GM03348 (cell line): ENCODE results near the gene FAM89B.
"Not testable (repeated sequence)": the region's sequence is repeated elsewhere in the genome, so short reads cannot be mapped to it uniquely, and the experiment has no call there.

Experiments
- DNase-seq: peaks from one replicate; pipeline ENCODE4 v3.0.0; 2012; ENCODE audit warnings: low spot score

Gene FAM89B

DNA sequence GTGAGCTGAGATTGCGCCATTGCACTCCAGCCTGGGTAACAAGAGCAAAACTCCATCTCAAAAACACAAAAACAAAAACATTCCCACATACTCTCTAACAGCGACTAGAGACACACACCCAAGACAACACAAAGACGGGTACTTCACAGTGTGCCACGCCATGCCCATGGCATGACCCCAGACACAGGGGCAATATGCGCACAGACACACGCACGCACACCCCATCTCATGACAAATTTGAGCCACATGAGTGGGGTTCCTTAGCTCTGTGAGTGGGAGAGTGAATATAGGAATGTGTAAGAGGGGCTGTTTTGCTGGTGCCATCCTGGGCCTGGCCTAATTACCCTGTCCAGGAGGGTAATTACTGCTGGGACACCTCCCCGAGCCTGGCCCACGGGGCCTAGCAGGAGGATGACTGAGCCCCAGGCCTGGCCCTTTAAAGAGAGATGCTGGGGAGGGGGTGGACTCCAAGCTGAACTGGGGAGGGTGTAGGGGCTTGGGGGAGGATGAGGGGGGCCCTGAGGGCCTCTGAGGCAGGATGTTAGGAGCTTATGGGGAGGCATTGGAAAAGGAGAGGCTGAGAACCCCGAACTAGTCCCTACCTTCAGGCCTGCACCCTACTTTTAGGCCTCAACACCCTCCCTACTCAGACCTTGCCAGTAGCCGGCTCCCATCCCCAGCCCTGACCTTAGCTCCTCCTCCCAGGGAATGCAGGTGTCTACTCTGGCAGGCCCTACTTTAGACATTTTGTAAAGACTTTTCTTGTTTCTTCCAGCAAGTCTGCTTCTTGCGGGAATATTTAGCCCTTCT lies 15.7 kb upstream of the FAM89B start:
- DNase-seq: no peak

DNA sequence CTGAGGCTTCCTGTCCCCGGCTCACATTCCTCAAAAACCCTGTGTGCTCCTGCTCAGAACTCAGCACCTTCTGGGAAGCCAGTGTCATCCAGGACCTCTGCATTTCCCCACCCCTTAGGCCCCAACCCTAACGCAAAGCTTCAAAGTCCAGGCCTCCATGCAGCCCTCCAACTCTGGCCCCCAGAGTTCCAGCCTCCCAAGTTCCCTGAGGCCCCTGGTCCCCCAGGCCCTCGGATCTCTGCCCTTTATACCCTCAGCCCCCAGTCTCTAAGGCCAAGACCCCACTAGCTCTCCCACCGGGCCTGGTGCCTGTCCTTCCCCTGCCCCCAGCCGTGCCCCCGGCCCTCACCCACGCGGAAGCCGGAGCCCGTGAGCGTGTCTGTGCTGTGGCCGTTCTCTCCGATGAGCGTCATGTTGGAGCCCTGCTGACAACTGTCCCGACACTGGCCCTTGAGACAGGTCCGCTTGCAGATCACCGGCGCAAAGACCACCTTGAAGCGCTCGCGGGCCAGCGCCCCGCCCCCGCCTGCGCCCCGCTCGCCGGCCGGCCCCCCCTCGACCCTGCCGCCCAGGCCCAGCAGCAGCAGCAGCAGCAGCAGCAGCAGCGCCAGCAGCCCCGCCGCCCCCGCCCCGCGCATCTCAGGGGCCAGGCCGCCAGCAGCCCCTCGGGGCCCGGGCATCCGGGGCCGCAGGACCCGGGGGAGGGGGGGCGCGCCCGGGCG lies 14.9 kb upstream of the FAM89B start:
- peak; percentile 25 for DNase-seq

DNA sequence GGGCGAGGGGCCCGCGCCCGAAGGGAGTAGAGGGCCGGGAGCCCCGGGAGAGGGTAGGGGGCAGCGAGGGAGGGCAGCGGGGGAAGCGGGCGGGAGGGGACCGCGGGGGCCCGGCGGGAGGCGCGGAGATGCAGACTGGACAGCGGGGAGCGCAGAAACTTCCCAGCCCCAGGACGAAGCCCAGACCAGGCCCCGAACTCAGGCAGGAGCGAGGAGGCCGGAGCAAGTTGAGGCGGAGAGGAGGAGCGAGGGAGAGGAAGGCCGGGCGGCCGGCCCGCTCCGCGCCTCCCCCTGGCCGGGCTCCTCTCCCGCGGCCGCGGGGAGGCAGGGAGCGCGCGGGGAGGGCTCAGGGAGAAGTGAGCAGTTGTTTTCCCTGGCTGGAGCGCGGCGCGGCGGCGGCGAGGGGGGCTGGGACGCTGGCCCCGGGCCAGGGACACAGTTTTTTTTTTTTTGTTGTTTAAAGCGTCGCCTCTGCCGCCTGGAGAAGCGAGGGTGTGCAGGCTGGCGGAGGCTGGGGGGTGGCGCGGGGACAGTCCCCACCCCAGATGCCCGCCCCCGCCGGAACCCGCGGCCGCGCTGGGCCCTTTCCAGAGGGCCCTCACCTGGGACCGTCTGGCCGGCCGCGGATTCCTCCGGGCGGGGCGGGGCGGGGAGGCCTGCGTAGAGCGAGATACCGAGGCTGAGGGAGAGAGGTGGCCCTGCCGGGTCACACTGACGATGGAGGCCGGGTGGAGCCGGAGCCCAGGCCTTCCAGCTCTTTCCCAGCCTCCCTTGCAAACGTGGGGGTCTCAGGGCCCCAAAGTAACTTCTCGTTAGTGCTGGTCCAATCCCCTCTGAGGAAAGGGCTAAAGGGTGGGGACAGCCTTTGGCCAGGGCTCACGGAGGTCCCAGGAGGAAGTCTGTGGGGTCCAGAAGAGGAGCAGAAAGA lies 14.1 kb upstream of the FAM89B start, which contains the start of gene LTBP3:
TSS of gene LTBP3 (minus strand) at position 358 of the 928 bp plus-strand sequence. CDS start 400 bp downstream, outside the sequence.
- DNase-seq: peak; percentile 95

DNA sequence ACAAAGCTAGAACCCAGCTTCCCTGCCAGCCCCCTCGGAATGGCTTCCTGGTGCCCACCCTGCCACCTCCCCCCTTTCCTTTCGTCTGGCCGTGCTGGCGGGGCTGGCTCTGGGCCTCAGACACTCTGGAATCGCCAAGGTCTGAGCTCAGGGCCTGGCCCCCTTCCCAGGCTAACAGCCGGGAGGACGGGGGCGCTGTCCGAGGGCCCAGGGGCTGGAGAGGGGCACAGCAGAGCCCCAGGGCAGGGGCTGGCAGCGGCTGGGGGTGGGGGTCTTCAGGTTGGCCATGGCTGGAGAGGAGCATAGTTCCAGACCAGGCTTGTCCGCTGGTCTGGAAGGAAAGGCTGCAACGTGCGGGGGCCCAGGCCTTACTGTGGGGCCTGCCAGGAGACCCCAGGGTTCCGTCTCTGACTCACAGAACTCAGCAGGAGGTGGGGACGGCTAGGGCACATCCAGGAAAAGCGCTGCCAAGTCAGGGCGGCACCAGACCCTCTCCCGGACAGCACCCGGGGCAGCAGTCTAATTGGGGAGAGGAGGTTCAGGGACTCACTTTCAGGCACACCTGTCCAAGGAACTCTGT lies 13.3 kb upstream of the FAM89B start:
- DNase-seq: peak; percentile 73

DNA sequence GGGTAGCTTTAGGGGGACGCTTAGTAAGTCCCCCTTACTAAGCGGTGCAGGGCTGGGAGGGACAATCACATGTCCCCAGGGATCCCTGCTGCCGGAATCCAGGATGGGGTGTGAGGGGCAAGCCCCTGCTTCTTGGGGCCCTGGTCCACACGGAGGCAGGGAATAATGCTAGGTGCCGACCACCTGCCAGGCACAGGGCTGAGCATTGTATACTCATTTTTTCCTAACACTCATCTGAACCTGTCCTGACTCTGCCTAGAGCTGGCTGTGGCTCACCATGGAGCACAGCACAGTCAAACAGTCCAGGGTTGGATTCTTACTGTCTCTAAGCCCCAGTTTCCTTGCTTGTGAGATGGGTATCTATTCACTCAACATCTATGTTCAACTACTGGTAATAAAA lies 12.8 kb upstream of the FAM89B start:
- DNase-seq: no peak

DNA sequence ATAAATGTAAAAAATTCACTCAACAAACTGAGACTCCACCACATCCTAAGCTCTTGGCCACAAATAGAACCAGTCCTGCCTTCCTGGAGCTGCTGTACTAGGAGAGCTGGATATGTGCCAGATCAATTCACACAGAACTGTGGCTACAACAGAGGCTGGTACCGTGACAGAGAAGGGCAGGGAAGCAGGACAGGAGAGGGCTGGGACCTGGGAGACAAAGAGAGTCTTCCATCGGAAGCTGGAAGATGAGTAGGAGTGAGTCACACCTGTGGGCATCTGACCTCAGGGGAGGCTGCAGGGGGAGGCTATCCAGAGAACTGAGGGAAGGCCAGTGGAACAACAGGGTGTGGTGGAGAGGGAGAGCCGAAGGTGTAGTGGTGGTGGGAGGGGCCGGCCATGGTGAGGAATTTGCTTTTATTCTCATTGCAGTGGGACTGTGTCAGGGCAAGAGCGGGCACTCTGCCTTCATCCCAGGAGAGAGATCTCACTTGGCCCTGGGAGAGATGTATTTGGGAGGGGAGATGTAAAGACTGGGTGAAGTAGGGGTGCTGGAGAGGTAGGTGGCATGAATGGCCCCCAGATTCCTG lies 12.3 kb upstream of the FAM89B start:
- no peak for DNase-seq

DNA sequence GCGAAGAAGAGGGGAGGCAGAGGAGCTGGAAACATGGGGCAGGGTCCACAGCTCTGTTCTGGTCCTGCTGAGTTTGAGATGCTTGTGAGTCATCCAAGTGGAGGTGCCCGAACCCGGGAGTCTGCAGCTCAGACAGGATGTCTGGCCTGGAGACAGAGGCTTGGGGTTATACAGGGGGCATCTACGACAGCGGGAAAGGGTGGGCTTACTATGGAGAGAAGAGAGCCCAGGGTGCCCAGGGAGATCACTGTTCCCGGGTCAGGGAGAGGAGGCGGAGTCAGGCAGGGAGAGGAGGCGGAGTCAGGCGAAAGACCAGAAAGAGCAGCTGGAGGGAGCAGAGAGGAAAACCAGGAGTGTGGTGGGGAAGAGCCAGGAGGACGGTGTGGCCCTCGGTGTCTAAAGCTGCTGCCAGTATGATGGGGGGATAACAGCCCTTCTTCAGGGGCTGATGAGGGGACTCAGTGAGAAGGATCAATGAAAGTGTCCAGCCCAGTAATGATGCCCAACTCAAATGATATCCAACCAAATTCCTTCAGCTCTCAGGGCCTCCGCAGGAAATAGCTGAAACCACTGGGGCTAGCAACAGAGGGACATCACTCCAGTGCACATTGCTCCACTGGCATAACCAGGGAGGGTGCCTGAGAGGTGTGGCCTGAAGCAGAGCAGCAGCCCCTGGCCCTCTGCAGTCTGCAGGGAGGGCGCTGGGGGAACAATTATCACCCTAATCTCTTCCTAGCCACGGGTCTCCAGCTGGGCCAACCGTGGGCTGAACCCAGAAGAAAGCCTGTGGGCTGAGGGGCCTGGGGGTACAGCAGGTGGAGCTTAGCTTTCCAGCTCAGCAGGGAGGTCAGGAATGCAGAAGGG lies 11.6 kb upstream of the FAM89B start:
- DNase-seq: peak; percentile 60

DNA sequence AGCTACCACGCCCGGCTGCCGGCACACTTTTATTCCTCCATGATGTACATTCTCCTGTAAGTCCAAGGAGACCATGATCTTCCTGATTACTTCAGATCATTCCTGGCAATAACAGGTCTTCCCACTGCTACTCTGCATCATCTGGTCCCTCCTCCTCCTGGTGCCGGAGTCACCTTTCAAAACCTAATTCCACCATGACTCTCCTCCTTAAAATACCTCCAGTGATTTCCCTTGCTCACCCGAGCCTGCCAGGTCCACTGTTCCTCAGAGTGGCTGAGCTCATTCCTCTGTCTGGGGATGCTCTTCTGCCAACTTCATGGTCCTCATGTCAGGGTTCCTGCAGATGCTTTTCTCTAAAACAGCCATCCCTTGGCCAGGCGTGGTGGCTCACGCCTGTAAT lies 10.3 kb upstream of the FAM89B start:
- DNase-seq: no peak

DNA sequence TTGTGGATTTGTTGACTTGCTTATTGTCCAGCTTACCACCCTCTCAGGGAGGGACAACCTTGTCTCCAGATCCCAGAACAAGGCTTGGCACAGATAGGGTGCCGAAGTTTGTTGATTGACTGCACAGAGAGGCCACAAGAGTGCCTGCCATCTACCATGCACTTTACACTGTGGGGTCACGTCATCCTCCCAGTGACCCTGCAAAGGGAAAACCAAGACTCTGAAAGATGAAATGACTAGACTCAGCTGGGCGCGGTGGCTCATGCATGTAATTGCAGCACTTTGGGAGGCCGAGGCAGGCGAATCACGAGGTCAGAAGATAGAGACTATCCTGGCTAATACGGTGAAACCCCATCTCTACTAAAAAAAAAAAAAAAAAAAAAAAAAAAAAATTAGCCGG lies 9.6 kb upstream of the FAM89B start:
- DNase-seq: no peak

DNA sequence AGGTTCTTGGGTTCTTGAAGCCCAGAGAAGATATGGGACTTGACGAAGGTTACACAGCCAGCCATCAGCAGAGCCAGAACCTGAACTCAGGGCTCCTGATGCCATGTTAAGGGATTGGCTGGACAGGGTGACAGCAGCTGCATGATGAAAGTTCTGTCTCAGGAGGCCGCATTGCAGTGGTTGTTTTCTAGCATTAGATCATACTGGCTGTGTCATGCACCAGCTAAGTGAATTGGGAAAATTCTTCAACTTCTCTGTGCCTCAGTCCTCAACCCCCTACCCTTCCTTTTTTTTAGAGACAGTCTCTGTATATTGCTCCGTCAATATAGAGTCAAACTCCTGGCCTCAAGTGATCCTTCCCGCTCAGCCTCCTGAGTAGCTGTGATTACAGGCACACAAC lies 8.7 kb upstream of the FAM89B start:
- DNase-seq: no peak

DNA sequence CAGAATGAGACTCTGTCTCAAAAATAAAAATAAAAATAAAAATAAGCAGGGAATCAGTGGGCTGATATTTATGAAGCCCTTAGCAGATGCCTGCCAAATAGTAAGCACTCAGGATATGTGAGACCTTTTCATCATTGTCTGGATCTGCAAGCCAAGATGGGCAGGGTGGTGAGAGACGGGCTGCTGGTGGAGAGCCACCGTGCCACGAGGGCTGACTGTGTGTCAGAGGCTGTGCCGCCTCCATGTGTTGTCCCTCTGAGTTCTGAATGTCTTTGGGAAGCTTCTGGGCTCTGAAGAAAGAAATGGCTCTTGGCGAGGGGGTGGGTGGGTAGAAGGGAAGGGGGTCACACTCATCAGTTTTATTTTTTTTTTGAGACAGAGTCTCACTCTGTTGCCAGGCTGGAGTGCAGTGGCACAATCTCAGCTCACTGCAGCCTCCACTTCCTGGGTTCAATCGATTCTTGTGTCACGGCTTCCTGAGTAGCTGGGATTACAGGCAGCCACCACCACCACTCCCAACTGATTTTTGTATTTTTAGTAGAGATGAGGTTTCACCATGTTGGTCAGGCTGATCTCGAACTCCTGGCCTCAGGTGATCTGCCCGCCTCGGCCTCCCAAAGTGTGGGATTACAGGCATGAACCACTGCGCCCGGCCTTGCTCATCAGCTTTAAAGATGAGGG lies 7.3 kb upstream of the FAM89B start:
- DNase-seq: not testable (repeated sequence)

DNA sequence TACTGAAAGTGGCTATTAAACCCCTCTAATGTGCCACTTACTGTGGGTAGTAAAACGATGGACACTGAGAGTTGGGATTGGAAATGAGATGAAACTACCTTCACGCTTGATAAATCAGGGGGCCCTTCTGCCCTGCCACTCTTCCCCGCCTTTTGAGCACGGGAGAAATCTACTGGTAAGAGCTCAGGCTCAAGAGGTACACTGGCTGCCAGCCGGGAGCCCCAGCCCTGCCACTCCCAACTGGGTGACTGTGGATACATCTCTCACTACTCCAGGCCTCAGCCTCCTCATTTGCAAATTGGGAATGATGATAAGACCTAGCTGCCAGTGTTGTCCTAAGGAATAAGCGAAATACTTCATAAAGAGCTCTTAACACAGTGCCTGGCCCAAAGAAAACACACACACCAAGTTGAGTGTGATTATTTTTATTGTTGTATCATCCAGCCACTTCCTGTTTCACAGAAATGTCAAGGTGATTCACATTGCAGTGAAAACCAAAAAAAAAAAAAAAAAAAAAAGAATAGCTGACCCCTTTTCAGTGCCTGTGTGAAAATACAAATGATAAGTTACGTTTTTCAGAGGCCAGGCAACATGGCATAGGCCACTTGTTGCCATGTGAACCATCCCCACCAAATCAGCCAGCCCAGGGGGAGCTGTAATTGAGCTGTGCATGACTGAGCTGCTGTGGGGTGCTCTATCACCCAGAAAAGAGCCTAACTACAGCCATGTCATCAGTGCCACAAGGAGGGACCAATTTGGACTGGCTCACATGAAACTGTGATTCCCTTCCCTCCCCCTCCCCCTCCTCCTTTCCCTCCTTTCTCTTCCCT lies 6.5 kb upstream of the FAM89B start:
- no peak for DNase-seq

DNA sequence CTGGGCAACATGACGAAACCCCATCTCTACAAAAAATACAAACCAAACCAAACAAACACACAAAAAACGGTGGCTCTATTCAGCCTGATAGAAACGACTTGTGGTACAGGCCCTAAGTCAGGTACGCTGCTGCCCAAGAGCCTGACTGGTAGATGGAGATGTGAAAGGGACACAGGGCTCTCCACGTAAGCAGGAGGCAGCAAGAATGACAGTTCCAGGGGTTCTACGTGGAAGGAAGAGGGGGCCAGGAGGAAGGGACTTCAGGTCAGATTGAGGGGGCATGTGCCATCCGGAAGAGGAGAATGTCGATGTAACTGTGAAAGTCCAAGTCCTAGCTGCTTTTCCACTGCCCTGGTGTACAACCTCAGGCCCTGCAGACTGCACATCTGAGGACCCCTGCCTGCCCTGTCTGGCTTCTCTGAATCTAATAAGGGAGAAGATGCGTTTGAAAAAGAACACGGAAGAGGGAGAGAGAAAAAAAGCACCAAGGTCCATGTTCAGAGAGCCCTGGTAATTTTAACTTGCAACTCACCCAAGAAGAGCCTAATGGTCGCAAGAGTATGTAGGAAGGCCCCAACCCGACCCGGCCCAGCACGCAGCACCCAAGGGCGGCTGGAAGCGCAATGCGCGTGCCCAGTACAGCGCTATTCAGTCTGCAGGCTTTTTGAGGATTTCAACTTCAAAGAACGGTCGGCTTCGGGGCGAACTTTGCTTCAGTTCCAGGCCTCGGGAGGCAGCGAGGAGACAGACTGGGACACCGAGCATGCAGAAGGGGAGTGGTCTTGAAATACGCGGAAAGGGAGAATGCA lies 3.0 kb upstream of the FAM89B start:
- peak; percentile 67 for DNase-seq

DNA sequence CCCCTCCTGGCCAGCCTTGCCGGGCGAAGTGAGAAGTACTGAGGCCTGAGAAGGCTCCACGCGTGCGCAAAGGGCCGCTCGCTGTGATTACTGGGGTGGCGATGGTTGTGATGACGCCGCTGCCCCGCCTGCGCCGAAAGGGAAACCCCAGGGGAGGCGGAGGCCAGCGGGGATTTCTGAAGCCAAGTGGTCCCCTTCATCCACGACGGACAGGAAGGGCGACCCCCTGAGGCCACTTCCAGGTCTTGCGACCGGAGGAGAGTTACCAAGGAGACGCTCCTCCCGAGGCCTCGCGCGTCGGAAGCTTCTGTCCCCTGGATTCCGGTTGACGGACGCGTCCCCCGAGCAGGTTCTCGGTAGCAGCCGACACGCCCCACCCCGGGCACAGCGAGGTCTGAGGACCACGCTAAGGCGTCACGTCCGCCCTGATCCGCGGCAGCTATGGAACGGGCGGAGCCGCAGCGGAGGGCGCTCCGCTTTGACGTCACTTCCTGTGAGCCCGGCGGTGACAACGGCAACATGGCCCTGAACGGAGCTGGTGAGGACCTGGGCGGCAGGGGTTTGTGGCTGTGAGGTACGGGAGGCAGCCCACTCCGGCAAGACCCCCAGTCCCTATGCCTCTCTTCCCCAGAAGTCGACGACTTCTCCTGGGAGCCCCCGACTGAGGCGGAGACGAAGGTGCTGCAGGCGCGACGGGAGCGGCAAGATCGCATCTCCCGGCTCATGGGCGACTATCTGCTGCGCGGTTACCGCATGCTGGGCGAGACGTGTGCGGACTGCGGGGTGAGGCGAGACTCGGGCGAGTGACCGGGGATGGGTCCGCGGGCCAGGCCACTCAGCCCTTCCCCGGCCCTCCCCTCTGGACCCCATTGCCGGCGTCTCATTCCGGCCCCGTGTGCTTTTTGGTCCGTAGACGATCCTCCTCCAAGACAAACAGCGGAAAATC lies 2.1 kb upstream of the FAM89B start, which contains the start of gene ZNRD2:
TSS of gene ZNRD2 (plus strand) at position 505 of the 946 bp plus-strand sequence. CDS start at position 520, 15 bp downstream.
- DNase-seq: peak; percentile 96

DNA sequence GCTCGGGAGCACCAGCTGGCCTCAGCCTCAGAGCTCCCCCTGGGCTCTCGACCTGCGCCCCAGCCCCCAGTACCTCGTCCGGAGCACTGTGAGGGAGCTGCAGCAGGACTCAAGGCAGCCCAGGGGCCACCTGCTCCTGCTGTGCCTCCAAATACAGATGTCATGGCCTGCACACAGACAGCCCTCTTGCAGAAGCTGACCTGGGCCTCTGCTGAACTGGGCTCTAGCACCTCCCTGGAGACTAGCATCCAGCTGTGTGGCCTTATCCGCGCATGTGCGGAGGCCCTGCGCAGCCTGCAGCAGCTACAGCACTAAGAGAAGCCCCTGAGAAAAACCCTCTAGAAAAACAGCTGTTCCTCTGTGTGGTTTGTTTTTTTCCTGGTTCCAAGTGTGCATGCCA lies 918 bp upstream of the FAM89B start:
- DNase-seq: no peak

DNA sequence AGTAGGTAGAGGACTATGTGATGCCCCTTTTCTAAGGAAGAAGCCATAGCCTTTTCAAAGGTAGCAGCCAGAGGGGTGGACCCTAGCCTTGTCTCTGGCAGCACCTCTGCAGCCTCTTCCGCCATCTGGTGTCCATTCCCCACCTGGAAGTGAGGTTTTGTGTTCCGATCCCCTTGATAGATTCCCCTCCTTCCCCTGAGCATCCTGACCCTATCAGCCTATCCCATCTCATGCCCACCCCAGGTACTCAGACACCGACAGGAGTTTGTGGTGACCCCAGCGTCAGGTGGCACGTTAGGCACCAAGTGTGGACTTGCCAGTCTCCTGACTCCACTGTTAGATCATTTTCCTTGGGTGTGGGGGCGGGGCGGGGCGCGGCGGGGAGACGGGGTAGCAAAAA lies 398 bp upstream of the FAM89B start:
- no peak for DNase-seq
